Measurements from ENCODE around the gene RGS12.
A peak's percentile ranks its signal among the peaks of the same experiment; 100 is the strongest.
"Not testable (repeated sequence)": the region's sequence is repeated elsewhere in the genome, so short reads cannot be mapped to it uniquely, and the experiment has no call there.

RGS12 gene

GRCh38 chr4:3297066-3297859 is 4.4 kb downstream of the RGS12 start:
- no peak for DNase-seq

DNA sequence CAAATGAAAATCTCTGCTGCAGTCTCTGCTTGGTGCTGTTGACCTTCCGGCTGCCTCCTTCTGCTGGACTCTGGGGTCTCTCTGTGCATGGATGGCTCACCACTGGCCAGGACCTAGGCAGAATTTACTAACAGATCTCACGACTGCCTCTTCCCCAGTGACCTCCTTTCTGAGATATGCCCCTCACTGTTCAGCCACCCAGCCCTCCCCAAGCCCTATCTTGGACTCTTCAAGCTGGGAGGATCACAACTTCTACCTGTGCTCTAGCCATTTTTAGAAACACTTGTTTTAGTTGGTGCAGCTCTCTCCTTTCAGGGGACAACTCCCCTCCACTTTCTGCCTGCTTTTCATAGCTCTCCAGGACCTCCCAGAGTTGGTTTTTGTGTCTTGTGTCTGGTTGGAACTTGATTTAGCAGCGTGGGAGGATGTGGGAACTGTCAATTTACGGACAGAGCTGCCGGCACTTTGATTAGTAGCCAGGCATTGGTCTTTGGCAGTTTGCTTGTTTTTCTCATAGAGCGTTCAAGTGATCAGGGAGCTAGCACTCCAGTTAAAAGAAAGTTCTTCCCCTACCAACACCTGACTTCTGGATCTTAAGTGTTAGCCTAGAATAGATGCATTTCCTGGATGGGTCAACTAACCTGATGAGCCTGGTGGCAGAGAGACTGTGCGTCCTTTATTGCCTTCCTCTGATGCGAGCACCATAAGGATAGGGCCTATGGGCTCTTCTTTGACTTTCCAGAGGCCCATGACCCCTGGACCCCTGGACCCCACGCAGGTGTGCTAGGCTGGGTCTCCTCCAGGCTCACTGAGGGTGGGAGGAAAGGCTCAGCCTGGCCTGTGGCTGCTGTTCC is 6.5 kb downstream of the RGS12 start:
- no peak for DNase-seq

- no peak for DNase-seq
These were observed 7.3 kb downstream of the RGS12 start for GRCh38 chr4:3299976-3300671.

DNA sequence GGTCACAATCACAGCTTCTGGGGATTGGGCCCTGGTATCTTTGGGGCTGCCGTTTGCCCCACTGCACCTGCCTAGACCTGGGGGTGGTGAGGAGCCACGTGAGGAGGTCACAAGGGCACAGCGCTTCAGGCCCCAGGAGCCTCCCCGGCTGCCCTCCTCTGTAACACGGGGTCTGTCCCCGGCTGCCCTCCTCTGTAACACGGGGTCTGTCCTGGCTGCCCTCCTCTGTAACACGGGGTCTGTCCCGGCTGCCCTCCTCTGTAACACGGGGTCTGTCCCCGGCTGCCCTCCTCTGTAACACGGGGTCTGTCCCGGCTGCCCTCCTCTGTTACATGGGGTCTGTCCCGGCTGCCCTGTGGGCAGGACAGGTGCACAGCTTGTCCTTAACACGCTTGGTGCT is 8.1 kb downstream of the RGS12 start:
- not testable (repeated sequence) for DNase-seq

GRCh38 chr4:3301450-3302172 is 8.8 kb downstream of the RGS12 start:
- no peak for DNase-seq

DNA sequence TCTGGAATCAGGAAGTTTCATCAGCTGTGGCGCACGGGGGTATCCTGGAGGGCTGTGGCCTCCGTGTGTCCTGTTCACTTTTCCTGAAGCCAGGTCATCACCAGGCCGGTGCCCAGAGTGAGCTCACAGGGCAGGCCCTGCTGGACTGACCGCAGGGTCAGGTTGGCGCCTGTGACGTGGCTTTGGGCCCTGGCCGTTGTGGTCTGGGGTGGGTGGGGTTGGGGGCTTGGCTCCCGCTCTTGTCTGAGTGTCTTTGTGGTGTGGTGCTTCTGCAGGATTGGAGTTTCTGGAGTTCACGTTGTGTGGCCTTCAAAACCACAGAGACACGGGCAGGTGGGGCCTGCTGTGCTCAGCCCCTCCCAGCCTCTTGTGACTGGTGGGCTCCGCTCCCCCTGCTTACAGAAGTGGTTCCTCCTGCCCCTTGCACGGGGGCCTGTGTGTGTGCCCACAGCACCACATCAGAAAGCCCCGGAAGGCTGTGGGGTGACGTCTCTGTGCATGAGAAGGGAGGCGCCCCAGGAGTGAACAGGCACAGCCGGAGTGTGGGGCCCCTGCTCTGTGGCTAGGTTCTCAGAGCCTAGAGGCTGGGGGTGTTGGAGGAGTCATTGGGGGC is 9.5 kb downstream of the RGS12 start:
- DNase-seq = peak; percentile 65

DNA sequence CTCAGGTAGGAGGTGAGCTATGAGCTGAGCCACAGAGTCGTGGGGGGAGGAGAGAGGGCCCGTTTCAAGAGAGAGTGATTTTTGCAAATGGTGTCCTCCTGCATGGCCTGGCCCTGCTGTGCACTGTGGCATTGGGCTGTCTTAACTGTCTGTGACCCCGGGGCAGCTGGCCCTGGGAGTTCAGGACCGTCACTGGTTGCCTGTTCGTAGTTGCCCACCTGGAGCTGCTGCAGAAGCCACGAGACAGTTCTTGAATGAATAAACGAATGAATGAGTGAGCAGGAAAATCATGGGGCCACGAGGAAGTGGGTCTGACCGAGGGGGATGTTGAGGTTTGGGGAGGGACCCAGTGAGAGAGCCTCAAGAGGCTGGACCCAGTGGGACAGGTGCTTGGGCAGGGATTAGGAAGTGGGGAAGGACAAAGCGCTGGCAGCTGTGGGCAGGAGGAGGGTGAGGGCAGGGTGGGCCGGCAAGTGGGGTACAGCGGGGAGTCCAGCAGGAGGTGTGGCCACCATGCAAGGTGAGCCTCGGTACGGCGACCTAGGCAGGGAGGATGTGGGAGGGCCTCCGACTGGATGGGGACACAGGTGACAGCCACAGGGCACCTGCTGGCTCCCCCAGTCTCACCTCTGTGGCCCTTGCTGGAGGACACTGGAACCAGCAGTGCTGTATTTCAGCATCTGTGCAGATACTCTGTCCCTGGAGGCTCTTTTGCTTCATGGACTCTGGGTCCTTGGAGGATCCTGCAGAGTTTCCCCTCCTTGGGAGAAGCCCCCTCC is 10.2 kb downstream of the RGS12 start:
- peak; percentile 44 for DNase-seq

DNA sequence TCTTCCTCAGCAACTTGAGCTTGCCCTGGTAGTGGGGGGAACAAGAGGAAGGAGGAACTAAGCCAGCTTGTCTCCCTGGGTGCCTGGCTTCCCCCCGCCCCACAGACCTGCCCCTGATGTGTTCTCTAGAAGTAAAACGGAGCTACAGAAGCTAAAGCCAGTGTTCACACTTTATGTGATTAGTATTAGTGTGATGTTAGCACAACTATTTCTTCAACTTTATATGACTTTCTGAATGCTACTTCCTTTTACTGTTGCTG is 10.7 kb downstream of the RGS12 start:
- no peak for DNase-seq

GRCh38 chr4:3303923-3304710 is 11.3 kb downstream of the RGS12 start:
- DNase-seq = no peak

- DNase-seq = no peak
These were observed 12.2 kb downstream of the RGS12 start for GRCh38 chr4:3304831-3305609.

GRCh38 chr4:3305610-3306371 is 13.0 kb downstream of the RGS12 start:
- peak; percentile 41 for DNase-seq

DNA sequence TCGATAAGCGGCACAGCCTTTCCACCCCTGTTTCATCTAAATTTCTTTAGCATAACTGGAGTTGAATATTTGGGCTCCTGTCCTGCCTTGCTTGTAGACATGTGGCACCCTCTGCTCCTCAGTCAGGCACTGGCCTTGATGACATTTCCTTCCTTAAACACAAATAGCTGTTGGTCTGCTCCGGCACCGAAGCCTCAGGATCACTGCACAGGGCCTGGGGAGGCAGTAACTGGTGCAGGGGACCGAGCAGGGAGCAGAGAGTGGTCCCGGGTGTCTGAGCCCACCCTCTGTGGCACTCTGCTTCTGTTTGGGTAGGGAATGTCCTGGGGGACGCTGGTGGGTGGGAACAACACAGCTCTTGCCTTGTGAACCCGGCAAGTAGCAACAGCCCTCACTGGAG is 13.6 kb downstream of the RGS12 start:
- no peak for DNase-seq

- no peak for DNase-seq
These were observed 14.2 kb downstream of the RGS12 start for GRCh38 chr4:3307060-3307459.

DNA sequence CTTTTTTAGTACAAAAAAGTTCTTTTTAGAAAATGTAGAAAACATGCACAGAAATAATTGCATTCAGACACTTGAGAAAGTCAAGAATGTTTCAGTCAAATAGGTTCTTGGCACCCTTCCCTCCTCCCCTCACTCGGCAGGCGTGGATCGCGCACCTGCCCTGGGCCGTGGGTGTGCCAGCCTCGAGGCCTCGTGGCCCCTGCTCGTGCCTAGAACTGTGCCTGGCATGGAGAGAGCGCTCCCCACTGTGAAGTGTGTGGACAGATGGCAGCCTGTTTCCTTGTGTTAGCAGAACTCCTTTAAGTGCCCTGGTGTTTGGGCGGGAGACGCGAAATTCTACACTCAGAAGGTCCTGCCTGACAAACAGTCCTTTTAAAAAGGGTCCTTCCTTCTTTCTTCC is 14.7 kb downstream of the RGS12 start:
- DNase-seq = no peak

DNA sequence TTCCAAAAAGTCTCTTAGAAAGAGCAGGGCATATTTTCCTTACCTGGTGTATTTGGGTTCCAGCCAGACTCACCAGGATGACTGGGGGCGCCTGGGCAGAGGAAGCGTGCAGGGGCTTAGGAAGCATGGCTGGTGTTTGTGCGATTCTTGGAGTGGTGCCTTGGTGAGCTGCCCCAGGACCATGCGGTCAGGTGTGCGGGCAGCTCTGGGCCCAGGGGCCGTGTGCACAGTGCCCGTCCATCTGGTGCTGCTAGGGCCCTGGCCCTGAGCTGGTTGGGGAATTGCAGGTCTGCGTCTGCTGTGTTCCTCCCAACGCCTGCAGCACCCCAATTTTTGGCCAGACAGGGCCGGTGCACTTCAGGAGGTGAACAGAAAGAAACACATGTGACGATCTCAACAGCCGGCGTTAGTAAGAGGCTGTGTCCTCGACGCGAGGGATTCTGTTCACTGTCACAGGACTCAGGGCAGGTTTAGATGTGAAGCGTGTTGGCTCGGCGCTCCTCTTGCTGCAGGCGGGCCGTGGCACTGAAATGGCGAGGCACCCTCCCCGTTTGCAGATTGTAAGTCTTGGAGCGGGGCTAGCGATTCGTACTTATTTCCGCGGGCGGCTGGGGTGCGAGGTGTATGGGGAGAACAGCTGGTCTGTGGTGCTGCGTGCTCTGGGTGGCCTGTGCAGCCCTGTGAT is 15.2 kb downstream of the RGS12 start:
- no peak for DNase-seq

DNA sequence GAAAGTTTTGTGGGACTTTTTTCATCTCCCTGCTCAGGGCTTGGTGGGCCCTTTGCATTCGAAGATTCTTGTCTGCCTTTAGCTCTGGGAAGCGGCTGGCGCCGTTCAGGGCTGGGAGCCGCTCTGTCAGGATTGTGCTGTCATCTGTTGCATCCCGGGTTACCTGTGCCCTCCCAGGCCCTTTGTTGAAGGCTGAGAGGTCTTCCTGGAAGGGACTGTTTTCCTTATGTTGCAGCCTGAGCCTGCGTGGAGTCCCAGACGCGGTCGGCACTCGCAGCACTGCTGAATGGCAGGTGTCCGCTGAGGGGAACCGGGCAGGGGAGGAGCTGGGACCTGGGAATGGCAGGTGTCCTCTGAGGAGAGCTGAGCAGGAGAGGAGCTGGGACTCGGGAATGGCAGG is 15.9 kb downstream of the RGS12 start:
- DNase-seq = no peak

DNA sequence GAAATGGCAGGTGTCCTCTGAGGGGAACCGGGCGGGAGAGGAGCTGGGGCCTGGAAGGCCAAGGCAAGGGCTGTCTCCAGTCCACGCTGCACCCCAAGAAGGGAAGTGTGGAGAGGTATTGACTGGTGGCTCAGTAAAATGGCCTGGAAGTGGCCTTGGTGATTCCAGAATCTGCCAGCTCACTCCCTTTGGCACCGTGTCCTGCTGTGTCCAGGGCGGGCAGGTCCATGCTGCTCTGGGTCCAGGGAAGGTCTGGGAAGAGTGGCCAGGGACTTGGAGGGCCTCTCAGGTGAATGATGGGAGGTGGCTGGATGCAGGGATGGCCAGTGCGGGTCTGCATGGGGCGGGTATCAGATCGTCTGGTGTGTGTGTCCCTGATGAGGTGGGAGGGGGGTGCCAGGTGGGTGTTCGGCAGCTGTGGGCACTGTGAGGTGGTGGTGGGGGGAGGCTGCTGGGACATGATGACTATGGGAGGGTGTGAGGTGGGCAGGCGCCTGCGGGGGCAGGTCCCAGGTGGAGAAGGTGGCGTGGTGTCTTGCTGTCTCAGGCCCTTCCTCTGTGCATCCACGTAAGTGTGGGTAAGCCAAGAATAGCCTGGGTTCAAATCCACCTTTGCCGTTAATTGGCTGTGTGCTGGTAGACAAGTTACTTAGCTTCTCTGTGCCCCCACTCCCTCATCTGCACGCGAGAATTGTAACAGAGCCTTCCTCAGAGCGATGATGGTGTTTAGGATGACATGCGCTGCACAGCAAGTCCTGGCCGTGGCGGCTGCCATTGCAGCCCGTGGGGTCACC is 17.7 kb downstream of the RGS12 start:
- no peak for DNase-seq

DNA sequence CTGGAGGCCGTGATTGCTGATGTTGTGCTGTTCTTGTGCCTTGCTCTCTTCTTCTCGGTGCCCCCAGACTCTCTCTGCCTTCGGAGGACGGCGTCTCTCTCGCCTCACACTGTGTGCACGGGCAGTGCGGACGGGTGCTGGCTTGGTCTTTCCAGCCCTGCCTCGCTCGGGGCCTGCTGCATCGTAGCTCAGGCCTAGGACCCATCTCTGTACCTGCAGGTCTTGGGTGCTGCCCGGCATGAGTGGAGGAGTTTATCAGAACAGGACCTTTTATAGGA is 18.2 kb downstream of the RGS12 start:
- DNase-seq = no peak

All from activated CD4-positive, alpha-beta T cell treated with anti-CD3 and anti-CD28 coated beads, Interleukin-10, Interleukin-2, amounts not matched to agents 100 ng/mL and 50 ng/mL, durations not matched to agents 16 hours and 8 hours (primary cell).